SHP77 (cell line): ENCODE measurements around the gene MED29.

Experiments used
- DNase-seq, 2 experiments: peaks; one replicate each; lab custom pipeline; 2025; lab: John Stamatoyannopoulos, UW

The MED29 gene

GRCh38 chr19:39398297-39398864 is 7.2 kb downstream of the MED29 start:
- DNase-seq, result no peak

DNA sequence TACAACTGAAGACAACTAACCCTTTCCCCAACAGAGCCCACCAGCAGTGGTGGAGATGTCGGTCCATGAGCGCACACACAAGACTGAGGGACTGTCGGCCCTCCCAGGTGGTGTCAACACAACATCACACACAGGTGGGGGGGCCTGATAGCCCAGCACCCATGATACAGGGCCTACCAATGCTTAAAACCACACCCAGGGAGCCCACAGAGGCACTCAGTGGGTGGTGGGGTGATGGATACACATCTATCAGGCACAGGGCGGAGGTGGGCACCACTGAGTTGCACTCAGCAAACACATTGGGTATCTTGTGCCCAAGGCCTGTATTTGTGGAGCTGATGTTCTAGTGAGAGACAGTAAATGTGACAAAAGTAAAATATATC is 8.5 kb downstream of the MED29 start:
- DNase-seq, result no peak

- no peak for DNase-seq
These were observed 8.9 kb downstream of the MED29 start for GRCh38 chr19:39400061-39400460.

GRCh38 chr19:39401070-39401548 is 9.9 kb downstream of the MED29 start:
- no peak for DNase-seq

GRCh38 chr19:39401549-39402345 is 10.6 kb downstream of the MED29 start:
- DNase-seq, result no peak

- DNase-seq, result peak; percentile 81 to 87
These were observed 11.4 kb downstream of the MED29 start for GRCh38 chr19:39402346-39403300.

DNA sequence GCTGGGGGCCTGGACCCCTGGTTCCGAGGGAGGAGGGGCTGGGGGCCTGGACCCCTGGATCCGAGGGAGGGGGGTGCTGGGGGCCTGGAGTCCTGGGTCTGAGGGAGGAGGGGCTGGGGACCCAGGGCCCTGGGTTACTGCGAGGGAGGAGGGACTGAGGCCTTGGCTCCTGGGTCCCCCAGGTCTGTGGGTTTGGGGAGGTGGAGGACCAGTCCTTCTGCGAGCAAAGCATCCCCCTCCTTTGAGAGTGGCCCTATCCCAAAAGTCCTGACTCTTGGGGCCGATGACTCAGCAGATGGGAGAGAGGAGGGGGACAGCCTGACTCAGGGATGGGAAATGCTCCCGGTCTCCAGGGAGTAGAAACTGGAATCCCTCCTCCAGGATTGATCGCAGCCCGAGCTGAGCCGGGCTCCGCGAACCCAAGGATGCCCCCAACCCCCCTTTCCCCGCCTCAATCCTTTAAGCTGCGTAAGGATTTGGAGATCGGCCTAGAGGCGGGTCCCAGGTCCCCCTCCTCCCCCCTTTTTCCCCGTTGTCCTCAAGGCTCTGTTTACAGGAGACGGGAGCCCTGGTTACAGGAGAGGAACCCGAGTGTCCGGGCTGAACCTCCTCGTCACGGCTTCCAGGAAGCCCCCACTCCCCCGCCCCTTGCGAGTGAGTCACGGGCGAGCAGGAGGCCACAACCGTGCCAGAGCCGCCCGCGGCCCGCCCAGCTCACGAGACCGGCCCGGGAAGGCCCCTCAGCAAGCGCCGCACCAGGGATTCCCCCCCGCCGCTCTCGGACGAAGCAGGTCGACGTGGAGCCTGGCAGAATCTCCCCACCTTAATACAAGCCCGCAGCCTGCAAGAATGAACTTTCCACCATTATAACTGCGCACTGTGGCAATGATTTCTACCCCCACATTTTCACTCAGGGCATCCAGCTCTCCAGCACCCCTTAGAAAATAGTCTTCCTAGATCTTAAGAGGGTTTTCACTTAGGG is 12.4 kb downstream of the MED29 start:
- DNase-seq, result peak; percentile 42 to 74

DNA sequence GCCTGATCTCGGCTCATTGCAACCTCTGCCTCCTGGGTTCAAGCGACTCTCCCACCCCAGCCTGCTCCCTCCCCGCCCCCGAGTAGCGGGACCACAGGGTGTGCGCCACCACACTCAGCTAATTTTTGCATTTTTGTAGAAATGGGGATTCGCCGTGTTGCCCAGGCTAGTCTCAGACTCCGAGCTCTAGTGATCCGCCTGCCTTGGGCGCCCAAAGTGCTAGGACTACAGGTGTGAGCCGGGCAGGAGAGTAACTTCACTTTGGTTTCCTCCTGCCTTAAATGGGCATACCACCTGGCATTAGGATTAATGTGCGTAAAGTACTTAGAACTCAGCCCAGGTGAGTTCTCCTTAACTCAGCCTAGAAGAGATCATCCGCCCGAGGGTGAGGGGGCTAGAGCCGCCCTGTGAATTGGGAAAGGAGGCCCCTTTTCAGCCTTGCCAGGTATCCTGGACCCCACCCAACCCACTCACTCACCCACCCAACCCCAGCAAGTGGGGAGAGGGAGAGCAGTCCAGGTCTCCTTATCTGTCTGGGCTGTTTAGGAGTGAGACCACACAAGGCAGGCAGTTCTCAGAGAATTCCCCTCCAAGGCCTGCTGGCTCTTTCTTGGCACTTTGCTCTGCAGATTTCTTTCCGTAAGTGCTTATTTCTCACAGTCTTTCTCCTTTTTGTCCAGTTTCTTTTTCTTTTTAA is 14.2 kb downstream of the MED29 start:
- no peak for DNase-seq

- no peak for DNase-seq
These were observed 14.9 kb downstream of the MED29 start for GRCh38 chr19:39405958-39406655.

GRCh38 chr19:39406656-39407409 is 15.7 kb downstream of the MED29 start, which contains the start of gene ZFP36:
TSS of gene ZFP36 (plus strand) at chr19:39406847. CDS start at chr19:39406905, 58 bp downstream.
- peak; percentile 49 to 71 for DNase-seq

DNA sequence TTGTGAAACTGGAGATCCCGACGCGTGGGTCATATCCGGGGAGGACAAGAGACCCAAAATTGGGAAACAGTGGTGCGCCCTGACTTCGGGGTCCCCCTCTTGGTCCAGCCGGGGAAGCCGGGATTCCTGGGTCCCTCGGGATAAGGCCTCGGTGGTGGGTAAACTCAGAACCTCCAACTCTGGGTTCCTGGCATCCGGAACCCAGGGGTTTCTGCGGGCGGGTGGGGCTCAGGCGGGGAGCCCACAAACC is 16.2 kb downstream of the MED29 start:
- DNase-seq, result no peak

GRCh38 chr19:39407660-39408391 is 16.6 kb downstream of the MED29 start:
- no peak for DNase-seq

DNA sequence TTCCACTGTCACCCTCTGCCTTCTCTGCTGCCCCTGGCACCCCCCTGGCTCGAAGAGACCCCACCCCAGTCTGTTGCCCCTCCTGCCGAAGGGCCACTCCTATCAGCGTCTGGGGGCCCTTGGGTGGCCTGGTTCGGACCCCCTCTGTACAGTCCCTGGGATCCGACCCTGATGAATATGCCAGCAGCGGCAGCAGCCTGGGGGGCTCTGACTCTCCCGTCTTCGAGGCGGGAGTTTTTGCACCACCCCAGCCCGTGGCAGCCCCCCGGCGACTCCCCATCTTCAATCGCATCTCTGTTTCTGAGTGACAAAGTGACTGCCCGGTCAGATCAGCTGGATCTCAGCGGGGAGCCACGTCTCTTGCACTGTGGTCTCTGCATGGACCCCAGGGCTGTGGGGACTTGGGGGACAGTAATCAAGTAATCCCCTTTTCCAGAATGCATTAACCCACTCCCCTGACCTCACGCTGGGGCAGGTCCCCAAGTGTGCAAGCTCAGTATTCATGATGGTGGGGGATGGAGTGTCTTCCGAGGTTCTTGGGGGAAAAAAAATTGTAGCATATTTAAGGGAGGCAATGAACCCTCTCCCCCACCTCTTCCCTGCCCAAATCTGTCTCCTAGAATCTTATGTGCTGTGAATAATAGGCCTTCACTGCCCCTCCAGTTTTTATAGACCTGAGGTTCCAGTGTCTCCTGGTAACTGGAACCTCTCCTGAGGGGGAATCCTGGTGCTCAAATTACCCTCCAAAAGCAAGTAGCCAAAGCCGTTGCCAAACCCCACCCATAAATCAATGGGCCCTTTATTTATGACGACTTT is 17.4 kb downstream of the MED29 start:
- no peak for DNase-seq

DNA sequence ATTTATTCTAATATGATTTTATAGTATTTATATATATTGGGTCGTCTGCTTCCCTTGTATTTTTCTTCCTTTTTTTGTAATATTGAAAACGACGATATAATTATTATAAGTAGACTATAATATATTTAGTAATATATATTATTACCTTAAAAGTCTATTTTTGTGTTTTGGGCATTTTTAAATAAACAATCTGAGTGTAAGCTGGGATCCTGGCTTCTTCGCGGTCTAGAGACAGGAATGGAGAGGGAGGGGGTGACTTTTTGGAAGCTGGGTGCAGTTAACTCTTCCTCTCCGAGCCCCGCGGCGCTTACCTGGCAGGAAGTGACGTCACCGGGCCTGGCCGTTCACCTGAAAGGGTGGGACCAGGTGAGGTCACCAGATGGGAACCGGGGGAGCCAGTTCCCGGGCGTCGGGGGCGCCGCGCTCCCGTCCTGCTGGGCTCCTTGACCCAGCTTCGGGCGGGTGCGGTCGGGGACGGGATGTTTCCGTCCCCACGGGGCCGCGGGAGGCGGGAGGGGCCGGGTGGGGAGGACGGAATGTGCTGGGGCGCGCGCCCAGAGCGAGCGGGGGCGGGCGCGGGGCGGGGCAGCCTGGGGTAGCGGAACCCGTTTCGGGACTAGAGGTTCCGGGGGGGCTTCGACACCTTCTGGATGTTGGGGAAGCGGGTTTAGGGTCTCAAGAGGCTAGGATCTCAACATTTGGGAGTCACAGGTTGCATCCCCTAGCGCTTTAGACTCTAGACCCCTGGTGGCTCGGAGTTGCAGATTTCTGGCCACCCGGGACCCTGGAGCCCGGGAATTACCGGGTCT is 18.2 kb downstream of the MED29 start:
- peak in 1 of 2 experiments; percentile 85 for DNase-seq

- peak in 1 of 2 experiments; percentile 45 for DNase-seq
These were observed 19.0 kb downstream of the MED29 start for GRCh38 chr19:39410017-39410830.

DNA sequence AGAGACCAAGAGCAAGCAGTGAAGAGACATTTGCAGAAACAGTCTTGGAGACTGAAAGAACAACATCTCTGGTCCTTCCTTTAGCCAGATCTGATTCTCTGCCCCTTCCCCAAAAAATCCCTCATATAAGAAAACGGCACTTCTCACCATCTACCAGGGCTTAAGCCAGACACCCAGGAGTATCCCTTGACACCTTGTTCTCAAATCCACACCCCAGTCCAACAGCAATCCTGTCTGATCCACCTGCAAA is 19.6 kb downstream of the MED29 start:
- no peak for DNase-seq
